Epithelial cell of esophagus (primary cell): ENCODE measurements around the gene GLI2.

ENCODE experiments used
- DNase-seq: peaks from one replicate; pipeline ENCODE4 v3.0.0; 2010; ENCODE audit warnings: low read depth
- H3K4me3 ChIP-seq: 2 replicates; pipeline ENCODE4 v1.5.1; 2011; ENCODE audit warnings: mild to moderate bottlenecking, low read length, control low read depth
- TF ChIP-seq, protein P1 (sequence below): IDR thresholded peaks from 2 replicates; pipeline ENCODE4 v1.5.1; 2011; ENCODE audit warnings: low read depth, mild to moderate bottlenecking, low read length, control low read depth, inconsistent platforms; ENCODE audit not compliant: insufficient read depth; ENCODE audit errors: missing control alignments

Gene GLI2

DNA sequence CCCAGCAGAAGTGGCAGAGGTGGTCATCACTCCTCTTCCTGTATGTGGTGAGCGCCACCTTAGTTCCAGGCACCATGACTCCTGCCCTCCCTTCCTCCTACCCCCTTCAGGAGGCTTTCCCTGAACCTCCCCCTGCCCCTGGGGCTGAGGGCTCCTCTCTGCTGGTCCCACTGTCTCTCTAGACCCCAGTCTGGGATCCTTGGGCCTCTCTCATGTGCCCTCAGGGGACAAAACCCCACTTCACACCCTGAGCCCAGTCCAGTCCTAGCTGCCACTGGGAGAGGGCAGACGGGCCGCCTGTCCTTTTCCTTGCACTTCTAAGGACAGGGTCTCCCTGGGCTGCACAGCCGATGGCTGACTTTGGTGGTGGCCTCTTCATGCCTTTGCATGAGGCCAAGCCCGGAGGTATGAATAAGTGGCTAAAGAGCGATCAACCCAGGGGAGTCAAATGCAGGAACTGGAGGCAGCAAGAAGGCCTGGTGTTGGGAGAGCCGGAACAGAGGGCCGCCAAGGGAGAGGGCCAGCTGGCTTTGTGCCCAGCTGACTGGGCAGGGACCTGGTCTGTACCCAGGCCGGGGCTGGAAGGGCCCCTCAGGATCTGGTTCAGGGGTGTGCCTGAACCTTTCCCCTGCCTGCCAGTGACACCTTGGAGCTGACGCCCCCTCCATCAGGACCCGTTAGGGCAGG, 29.5 kb downstream of the GLI2 start:
- no peak overlapping the region for H3K4me3 ChIP-seq
- TF ChIP-seq, protein P1, sequence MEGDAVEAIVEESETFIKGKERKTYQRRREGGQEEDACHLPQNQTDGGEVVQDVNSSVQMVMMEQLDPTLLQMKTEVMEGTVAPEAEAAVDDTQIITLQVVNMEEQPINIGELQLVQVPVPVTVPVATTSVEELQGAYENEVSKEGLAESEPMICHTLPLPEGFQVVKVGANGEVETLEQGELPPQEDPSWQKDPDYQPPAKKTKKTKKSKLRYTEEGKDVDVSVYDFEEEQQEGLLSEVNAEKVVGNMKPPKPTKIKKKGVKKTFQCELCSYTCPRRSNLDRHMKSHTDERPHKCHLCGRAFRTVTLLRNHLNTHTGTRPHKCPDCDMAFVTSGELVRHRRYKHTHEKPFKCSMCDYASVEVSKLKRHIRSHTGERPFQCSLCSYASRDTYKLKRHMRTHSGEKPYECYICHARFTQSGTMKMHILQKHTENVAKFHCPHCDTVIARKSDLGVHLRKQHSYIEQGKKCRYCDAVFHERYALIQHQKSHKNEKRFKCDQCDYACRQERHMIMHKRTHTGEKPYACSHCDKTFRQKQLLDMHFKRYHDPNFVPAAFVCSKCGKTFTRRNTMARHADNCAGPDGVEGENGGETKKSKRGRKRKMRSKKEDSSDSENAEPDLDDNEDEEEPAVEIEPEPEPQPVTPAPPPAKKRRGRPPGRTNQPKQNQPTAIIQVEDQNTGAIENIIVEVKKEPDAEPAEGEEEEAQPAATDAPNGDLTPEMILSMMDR, result no peak
- no peak for DNase-seq

DNA sequence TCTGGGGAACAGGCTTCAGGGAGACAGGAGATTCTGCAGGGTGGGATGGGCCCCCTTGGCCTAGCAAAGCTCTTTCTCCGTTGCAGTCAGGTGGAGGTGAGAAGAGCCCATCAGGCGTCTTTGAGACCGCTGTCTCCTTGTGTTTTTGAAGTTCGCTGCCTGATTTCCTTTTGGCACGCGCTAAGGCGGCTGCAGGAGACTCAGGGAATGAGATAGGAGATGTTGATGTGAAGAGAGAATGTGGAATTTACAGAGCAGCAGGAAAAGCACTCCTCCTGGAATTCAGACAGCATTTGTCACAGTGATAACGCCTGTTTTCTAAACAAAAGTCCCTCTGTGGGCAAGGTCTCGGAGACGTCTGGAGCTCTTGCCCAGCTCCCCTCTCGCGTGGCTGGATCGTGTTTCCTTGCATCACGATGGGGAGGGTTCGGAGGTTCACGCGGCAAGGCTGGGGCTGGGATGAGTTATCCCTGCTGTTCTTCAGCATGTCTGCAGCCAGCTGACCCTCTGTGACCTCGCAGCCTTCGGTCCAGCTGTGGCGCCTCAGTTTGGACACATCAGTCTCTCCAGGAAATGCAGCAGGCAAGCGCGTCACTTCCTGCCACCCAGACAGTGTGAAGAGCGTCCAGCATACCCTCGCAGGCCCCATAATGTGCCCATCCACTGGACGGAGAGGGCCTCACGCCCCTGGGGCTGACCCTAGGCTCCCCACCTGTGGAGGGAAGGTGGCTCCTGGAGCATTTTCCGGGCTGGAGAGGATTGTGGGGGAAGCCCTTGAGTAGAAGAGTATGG, 30.2 kb downstream of the GLI2 start:
- H3K4me3 ChIP-seq, result no peak overlapping the region
- DNase-seq, result no peak

DNA sequence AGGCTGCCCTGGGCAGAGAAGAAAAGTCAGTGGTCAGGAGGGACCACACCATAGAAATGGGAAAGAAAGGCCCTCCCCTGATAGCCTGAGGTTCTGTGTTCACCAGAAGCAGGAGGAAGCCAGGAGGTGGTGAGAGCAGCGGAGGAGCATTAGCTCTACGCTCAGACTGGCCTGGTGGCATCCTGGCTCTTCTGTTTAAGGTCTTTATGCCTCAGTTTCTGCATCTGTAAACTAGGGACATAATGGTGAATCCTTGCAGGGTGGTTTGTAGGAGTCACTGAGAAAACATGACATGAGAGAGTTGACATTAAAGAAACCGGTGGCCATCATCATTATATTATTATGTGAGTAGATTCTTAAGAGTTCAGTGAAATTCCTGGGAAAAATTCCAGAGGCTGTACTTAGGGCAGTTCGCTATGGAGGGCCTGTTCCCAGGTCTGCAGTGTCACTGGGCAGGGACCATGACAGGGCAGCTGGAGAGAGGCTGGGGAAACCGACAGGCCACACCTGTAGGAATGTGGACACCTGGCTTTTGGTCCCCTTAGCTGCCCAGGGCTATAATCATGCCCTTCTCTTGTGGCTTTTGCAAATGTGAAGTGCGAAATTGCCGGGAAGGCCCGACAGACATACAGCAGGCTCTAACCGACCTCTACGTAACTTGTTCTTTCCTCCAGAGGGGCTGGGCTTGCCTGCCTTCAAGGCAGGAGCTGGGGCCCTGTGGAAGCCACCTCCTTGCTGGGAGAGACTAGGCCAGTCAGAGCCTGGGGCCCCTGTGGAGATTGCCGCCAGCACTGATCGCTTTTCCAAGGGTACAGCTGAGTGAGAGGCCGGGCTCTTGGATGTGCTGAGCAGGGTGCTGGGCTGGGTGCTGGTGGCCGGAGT, 31.0 kb downstream of the GLI2 start:
- no peak for DNase-seq
- TF ChIP-seq, protein P1, result no peak
- no peak overlapping the region for H3K4me3 ChIP-seq

More for the DNA sequence above, 30.2 kb downstream of the GLI2 start:
- TF ChIP-seq, protein P1, result no peak

DNA sequence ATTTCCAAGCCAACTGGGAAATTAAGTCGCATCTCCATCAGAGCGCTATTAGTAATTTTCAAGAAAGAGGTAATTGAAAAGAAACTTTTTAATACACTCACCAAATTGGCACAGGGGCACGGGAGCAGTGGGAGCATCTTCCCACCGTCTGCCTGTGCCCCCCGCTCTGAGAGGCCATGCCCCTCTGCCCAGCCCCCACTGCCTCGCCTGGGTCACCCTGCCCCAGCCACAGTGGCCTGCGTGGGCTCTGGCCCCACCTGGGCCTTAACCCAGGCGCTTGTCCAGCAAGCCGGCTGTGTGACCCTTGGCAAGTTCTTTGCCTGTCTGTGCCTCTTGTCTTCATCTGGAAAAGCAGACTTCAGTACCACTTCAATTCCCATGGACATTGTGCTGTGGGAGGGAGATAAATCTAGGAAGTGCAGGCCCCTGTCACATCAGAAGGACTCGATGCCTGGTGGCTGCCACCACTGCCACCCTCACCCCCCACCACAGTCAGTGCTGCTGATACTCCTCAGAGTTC, 31.9 kb downstream of the GLI2 start:
- TF ChIP-seq, protein P1, result no peak
- DNase-seq, result no peak
- no peak overlapping the region for H3K4me3 ChIP-seq

DNA sequence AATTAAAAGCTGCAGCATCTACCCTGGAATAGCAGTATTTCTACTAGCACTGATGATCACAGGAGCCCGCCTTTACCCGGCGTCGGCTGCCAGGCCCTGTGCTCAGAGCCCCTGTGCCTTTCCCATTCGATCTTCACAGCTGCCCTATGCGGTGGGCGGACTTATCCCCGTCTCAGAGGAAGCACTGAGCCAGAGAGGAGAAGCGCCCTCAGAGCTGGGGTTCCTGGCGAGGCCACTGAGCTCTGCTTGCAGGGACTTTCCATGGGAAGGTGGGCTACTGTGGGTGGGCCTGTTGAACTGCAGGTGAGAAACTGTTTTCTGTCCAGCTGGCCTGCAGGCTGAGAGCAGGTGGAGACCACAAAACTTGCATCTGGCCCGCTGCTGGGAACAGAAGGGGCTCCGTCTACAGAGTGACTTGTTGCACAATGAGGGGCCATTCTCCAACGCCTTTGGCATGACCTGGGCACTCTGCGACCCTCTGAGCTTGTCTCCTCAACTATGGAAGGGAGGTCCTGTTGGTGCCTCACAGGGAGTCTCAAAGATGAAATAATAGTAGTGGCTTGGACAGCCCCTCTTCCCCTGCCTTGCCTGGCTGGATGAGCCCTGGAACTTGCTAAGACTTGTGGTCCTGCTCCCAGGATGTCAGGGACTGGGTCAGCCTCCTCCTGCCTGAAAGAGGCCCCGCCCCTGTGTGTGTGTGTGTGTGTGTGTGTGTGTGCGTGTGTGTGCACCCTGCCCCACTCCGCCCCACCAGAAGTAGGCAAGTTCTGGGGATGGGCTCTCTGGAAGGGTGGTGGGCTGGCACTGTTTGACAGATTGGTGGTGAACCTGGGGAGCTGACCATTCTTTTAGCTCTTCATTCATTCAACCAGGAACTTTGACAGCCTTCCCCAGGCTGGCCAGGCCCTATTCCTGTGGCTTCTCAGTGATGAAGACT, 32.7 kb downstream of the GLI2 start:
- H3K4me3 ChIP-seq, result no peak overlapping the region
- TF ChIP-seq, protein P1, result no peak
- DNase-seq, result peak; percentile 20

DNA sequence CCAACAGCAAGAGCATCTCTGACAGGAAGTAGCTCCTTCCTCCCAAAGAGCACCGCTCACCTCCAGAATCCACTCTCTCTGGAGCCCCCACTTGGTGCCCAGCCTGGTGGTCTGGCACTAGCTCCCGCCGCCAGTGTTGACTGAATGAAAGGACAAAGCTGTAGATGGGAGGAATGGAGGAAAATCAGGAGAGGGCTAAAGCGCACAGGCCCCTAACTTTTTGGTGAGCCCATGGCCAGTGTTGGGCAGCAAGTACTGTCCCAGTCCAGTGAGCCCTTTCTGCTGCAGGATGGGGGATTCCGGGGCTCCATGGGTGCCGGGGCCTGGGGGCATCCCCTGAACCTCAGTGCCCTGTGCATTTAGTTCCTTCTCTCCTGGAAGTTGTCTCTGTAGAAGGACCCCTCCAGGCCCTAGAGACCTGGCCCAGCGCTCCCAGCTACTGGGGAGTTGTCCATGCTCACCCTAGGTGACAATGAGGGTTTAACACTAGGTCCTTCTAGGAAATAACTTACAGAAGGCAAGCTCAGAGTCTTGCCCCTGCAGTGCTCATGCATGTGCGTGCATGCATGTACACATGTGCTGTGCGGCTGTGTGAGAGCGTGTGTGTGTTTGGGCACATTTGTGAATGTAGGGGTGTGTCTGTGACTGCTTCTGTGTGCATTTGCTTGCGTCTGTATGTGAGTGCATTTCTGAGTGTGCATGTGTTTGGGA, 33.6 kb downstream of the GLI2 start:
- DNase-seq, result no peak
- H3K4me3 ChIP-seq, result no peak overlapping the region
- TF ChIP-seq, protein P1, result no peak
